Transverse colon (tissue), 3 donors: Measurements from ENCODE around the gene STT3A.

Experiments used
- CTCF ChIP-seq, 5 experiments: fragments of 200-600 bp in 3 of 5; fragments of 450-650 bp in 2 of 5; sonication (generic) in 3 of 5; IDR thresholded peaks; 1 replicate in 2 of 5; 2 replicates in 3 of 5; pipeline ENCODE4 v1.5.1; 2016 to 2017; ENCODE audit warnings: antibody characterized with exemption in 5 of 5, inconsistent platforms in 3 of 5, mild to moderate bottlenecking in 2 of 5, moderate library complexity in 1 of 5
- POLR2A ChIP-seq: fragments of 450-650 bp; IDR thresholded peaks from one replicate; pipeline ENCODE4 v1.6.1; 2016; ENCODE audit warnings: antibody characterized with exemption, mild to moderate bottlenecking, moderate library complexity

- TF ChIP-seq POLR2A (no peak), CTCF (IDR thresholded peaks at IDR 0.05) (no peak)
Observed at GRCh38 chr11:125564357-125564756, 28.3 kb upstream of the STT3A start.
